HUES6 (cell line): ENCODE data around the gene PLEKHA7.
"Not testable (repeated sequence)": the region's sequence is repeated elsewhere in the genome, so short reads cannot be mapped to it uniquely, and the experiment has no call there.

Experiments used
- H3K27ac ChIP-seq: 2 replicates; pipeline ENCODE4 v1.7.0; 2013; ENCODE audit warnings: low read depth, mild to moderate bottlenecking, low read length, inconsistent platforms
- H3K27me3 ChIP-seq: 2 replicates; pipeline ENCODE4 v1.6.1; 2013; ENCODE audit warnings: low read length; ENCODE audit not compliant: control insufficient read depth, insufficient read depth
- H3K36me3 ChIP-seq: 2 replicates; pipeline ENCODE4 v1.6.1; 2013; ENCODE audit warnings: low read length; ENCODE audit not compliant: control insufficient read depth, insufficient read depth
- H3K4me1 ChIP-seq: 2 replicates; pipeline ENCODE4 v1.6.1; 2013; ENCODE audit warnings: low read length; ENCODE audit not compliant: control insufficient read depth, insufficient read depth
- H3K4me3 ChIP-seq: 2 replicates; pipeline ENCODE4 v1.5.1; 2013; ENCODE audit warnings: low read depth, low read length
- H3K9ac ChIP-seq: one replicate; pipeline ENCODE4 v1.6.1; 2013; ENCODE audit warnings: mild to moderate bottlenecking, low read length
- H3K9me3 ChIP-seq: 2 replicates; pipeline ENCODE4 v1.6.1; 2013; ENCODE audit warnings: low read depth, low read length; ENCODE audit not compliant: control insufficient read depth, insufficient read depth

The PLEKHA7 gene

DNA sequence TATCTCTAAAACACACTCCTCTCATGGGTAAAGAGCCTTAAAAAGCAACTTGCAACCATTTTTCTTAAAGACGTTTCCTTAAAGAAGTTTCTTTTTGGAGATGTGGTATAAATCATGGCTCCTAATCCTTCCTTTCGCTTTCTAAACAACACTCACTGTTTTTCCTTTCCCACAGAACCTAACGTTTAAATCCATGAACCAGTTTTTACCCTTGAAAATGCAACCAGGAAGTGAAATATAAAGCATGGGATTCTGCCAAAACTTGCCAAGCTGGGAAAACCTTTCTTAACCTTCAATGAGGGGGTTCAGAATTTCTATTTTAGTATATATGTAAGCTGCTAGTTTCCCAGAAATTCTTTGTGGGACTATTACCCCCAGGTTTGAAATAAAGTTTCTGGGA lies 8.6 kb downstream of the PLEKHA7 start:
- H3K27me3 ChIP-seq = peaks cover 6% of the 10 kb centered on the region; the same call in 1 of the 2 replicates
- H3K9me3 ChIP-seq = no peaks in the 10 kb centered on the region
- H3K4me1 ChIP-seq = no peaks in the 10 kb centered on the region
- H3K27ac ChIP-seq = no peak overlapping the region
- no peaks in the 10 kb centered on the region for H3K36me3 ChIP-seq
- no peak overlapping the region for H3K4me3 ChIP-seq
- no peak overlapping the region for H3K9ac ChIP-seq

DNA sequence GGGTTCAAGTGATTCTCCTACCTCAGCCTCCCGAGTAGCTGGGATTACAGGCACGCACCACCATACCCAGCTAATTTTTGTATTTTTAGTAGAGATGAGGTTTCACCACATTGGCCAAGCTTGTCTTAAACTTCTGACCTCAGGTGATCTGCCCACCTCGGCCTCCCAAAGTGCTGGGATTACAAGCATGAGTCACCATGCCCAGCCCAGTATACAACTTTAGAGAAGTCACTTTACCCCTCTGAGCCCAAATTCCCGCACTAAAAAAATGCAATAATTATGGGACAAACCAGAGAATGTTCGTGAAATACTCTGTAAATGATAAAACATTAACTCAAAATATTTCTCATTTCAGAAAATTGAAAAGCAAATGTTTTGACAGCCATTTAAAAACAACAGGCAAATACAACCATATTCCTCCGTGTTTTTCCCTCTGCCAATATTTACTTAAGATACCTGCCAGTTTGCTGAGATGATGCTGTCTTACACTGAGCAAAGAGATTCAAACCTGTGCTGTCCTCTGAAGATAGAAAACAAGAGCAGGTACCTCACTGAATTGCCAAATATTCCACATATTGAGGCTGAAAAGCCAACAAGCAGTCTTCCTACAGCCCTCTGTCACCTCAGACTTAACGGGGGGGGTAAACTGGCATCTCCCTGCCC lies 9.6 kb downstream of the PLEKHA7 start:
- Histone ChIP-seq H3K9ac (no peak overlapping the region), H3K4me3 (no peak overlapping the region), H3K36me3 (no peaks in the 10 kb centered on the region), H3K27ac (no peak overlapping the region), H3K4me1 (no peaks in the 10 kb centered on the region), H3K9me3 (no peaks in the 10 kb centered on the region), H3K27me3 (peaks cover 5% of the 10 kb centered on the region; the same call in 1 of the 2 replicates)

DNA sequence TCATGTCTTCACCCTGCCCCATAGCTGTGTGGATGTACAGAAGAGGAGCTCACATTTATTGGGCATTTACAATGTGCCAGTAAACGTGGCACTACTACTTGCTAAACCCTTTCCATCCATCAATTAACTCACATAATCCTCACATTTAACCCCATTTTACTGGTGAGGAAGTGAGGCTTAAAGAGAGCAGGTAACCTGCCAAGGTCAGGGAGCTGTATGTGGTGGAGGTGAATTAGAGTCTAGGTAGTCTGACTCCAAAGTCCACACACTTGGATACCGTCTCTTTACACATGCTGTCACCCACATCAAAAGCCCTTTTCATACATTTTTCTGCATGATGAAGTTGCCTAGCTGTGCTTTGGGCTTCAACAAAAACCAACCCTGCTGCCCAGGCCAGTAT lies 10.8 kb downstream of the PLEKHA7 start:
- Histone ChIP-seq H3K27ac (no peak overlapping the region), H3K9ac (no peak overlapping the region), H3K9me3 (no peaks in the 10 kb centered on the region), H3K27me3 (peaks cover 2% of the 10 kb centered on the region; the same call in 1 of the 2 replicates), H3K36me3 (no peaks in the 10 kb centered on the region), H3K4me3 (no peak overlapping the region), H3K4me1 (no peaks in the 10 kb centered on the region)

DNA sequence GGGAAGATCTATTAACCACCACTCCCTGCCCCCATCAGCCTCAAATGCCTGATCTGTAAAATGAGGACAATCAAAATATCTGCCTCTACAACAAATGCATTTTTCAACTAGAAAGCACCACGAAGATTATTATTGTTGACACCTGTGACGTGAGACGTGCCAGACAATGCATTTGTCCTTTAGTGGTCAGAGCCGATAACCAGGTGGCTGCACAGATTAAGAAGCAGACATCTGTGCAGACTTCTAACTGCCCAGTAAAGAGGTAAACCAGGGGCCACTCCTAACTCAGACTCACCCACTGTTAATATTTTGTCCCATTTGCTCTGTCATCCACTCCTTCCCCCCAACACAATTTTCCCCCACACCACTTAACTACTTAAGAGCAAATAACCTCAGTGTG lies 11.7 kb downstream of the PLEKHA7 start:
- Histone ChIP-seq H3K27ac (no peak overlapping the region), H3K4me1 (no peaks in the 10 kb centered on the region), H3K4me3 (no peak overlapping the region), H3K9ac (no peak overlapping the region), H3K36me3 (no peaks in the 10 kb centered on the region), H3K27me3 (no peaks in the 10 kb centered on the region), H3K9me3 (no peaks in the 10 kb centered on the region)

DNA sequence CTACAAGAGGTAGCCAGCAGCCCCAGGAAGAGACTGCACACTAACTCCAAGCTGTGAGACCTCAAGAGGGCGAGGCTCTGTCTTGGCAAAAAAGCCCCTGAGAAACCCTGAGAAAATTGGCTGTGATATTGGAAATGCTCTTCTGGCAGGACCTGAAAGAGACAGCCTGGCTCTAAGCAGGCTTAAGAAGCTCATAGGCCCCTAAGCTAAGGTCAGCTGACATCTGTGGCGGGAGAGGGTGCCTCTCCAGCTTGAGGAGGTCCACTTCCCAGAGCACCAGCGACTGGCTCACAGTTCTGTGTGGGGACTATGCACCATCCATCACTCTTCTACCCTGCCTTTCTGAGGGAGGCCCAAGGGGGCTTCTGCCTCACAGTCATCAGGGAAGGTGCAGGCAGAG lies 12.4 kb downstream of the PLEKHA7 start:
- no peaks in the 10 kb centered on the region for H3K4me1 ChIP-seq
- no peak overlapping the region for H3K9ac ChIP-seq
- no peaks in the 10 kb centered on the region; the same call in 1 of the 2 replicates for H3K27me3 ChIP-seq
- no peak overlapping the region for H3K27ac ChIP-seq
- H3K36me3 ChIP-seq = no peaks in the 10 kb centered on the region
- no peaks in the 10 kb centered on the region for H3K9me3 ChIP-seq
- H3K4me3 ChIP-seq = no peak overlapping the region

DNA sequence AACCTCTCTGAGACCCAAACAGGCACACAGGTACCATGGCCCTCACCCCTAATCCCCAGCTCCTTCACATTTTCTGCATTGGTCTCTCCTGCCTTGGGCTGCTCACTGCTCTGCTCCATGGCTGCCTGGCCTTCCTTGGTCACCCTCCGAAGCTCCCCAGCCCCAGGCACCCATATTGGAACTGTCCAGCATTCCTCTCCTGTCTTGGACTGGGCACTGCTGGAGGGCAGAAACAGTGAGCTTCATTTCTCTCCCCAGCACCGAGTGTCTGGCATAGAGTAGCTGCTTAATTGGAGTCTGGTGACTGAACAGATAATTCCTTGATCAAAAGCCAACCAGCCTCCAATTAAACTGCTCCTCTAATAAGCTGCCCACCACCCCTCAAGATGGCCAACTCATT lies 13.2 kb downstream of the PLEKHA7 start:
- H3K9ac ChIP-seq = no peak overlapping the region
- no peaks in the 10 kb centered on the region; the same call in 1 of the 2 replicates for H3K27me3 ChIP-seq
- H3K27ac ChIP-seq = no peak overlapping the region
- no peaks in the 10 kb centered on the region for H3K9me3 ChIP-seq
- no peaks in the 10 kb centered on the region for H3K4me1 ChIP-seq
- no peaks in the 10 kb centered on the region for H3K36me3 ChIP-seq
- no peak overlapping the region for H3K4me3 ChIP-seq

DNA sequence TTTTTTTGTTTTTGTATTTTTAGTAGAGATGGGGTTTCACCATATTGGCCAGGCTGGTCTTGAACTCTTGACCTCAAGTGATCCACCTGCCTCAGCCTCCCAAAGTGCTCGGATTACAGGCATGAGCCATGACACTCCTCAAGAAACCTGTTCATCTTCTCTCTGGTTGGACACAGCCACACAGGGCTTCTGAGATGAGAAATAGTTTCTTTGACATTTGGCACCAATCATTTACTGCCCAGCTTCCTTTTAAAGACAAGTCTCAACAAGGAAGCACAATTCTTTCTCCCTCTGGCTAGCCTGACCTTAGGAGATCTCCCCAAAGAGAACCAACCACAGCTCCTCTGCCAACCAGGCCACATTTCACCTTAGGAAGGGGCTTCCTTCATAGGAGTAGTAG lies 14.0 kb downstream of the PLEKHA7 start:
- H3K4me3 ChIP-seq, H3K9me3 ChIP-seq, H3K36me3 ChIP-seq, H3K27me3 ChIP-seq, H3K27ac ChIP-seq, H3K9ac ChIP-seq, H3K4me1 ChIP-seq: not testable (repeated sequence)

DNA sequence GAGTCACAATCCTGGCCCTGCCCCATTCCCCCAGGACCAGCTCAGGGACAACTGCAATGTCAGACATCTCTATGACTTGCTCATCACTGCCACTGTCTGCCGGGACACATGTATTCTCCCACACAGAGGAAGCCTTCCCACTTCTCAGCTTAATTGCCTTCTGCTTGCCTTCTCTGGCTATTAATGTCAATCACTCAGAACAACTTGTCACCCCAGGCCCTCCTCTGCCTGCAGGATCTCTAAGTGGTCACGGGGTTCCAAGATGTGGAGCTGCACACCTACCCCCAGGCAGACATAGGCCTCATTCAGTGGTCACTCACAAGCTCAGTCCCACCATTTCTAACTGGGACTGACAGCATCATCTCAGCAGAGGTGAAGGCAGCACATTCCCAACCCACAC lies 15.1 kb downstream of the PLEKHA7 start:
- Histone ChIP-seq H3K27me3 (no peaks in the 10 kb centered on the region; the same call in 1 of the 2 replicates), H3K4me3 (no peak overlapping the region), H3K4me1 (no peaks in the 10 kb centered on the region), H3K9me3 (no peaks in the 10 kb centered on the region), H3K9ac (no peak overlapping the region), H3K36me3 (no peaks in the 10 kb centered on the region), H3K27ac (no peak overlapping the region)

DNA sequence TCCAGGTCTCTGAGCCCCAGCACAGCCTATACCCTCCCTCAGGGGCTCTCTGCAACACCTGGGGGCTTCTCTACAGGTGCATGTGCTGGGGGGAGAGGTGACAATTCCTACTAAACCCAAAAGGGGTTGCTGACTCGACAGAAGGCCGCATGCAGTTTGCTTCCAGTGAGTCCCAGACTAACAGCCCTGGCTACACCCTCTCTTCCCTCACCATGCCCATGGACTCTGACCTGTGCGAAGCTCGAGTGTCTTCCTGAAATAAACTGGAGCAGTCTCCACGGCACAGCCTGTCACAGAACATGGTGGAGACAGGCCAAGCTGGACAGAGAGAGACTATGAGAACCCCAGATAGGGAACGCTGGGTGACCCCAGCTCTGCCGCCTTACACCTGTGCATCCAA lies 16.6 kb downstream of the PLEKHA7 start:
- H3K27me3 ChIP-seq = no peaks in the 10 kb centered on the region; the same call in 1 of the 2 replicates
- H3K27ac ChIP-seq = no peak overlapping the region
- no peak overlapping the region for H3K9ac ChIP-seq
- no peaks in the 10 kb centered on the region for H3K4me1 ChIP-seq
- no peaks in the 10 kb centered on the region for H3K36me3 ChIP-seq
- no peaks in the 10 kb centered on the region for H3K9me3 ChIP-seq
- H3K4me3 ChIP-seq = no peak overlapping the region

DNA sequence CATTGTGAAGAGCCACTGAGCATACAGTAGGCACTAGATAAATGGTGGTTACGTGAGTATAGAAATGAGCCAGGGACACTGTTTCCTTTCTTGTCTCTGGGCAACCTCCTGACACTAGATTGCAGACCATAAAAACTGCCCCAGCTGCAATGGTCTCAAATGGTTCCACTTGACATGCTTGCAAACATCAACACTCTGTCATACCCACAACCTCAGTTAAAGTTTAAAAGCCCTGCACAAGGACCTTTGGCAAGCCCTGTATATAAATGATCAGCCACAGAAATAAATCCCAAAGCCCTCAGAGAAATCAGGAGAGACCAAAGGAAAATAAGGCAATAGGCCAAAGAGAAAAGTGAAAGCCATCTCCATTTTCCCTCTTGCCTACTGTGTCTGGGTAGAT lies 20.7 kb downstream of the PLEKHA7 start:
- Histone ChIP-seq H3K27me3 (no peaks in the 10 kb centered on the region; the same call in 1 of the 2 replicates), H3K27ac (no peak overlapping the region), H3K36me3 (no peaks in the 10 kb centered on the region), H3K4me3 (no peak overlapping the region), H3K4me1 (no peaks in the 10 kb centered on the region), H3K9ac (no peak overlapping the region), H3K9me3 (no peaks in the 10 kb centered on the region)

DNA sequence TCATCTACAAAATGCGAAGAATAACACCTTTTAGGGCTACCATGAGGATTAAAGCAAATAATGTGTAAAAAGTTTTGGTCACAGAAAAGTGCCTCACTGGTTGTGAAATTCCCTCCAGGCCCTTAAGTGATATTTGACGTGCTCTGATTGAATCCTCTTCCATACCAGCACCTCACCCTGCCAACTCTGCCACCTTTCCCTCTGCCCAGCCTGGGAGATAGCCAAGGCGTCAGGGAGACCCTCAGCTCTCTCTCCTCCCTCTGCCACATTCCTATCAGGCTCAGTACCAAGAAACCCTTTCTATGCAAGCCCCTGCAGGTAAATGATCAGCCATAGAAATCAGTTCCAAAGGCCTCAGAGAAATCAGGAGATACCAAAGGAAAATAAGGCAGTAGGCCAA lies 21.4 kb downstream of the PLEKHA7 start:
- Histone ChIP-seq H3K27ac (no peak overlapping the region), H3K4me3 (no peak overlapping the region), H3K4me1 (peaks cover 3% of the 10 kb centered on the region), H3K9me3 (no peaks in the 10 kb centered on the region), H3K36me3 (no peaks in the 10 kb centered on the region), H3K27me3 (no peaks in the 10 kb centered on the region; the same call in 1 of the 2 replicates), H3K9ac (no peak overlapping the region)
